ENCODE data around the gene CST5. TPM values are rescaled to one million over a fixed set of nuclear protein-coding genes. Genes with fewer than 3 reads are reported as not detected.
"Not testable (repeated sequence)": the region's sequence is repeated elsewhere in the genome, so short reads cannot be mapped to it uniquely, and the experiment has no call there.

CST5 gene
- polyA plus RNA-seq, 2 of the 4 experiments (the other 2 are of a cell fraction), result not detected

- no peak overlapping the region for H3K4me3 ChIP-seq
- ChIA-PET POLR2A (no interaction called here), CTCF (no interaction called here)
- H3K4me2 ChIP-seq, result no peak overlapping the region
- FAIRE-seq (no peak), DNase-seq (ENCODE audit: low read depth in 1 of 2, low spot score in 1 of 2) (no peak), ATAC-seq (no peak)
- no peaks in the 10 kb centered on the region for H3K4me1 ChIP-seq
- H3K9me3 ChIP-seq, result peaks cover 3% of the 10 kb centered on the region; the same call in 1 of the 3 replicates
- 16% methylated on average over 8 of the region's 9 CpGs for WGBS (ENCODE audit: missing lambda C conversion rate)
- TF ChIP-seq NFE2L2 (conservative IDR thresholded peaks at IDR 0.05; ENCODE audit: low read length), result no peak
- peak; percentile 40 for TF ChIP-seq MAFK (IDR thresholded peaks at IDR 0.05; ENCODE audit: partially characterized antibody)
- H3K27ac ChIP-seq, result no peak overlapping the region
Measured at GRCh38 chr20:23867152-23867776, 12.3 kb downstream of the CST5 start.

GRCh38 chr20:23860771-23861170 lies 18.8 kb downstream of the CST5 start:
- DNase-seq (ENCODE audit: low read depth in 1 of 2, low spot score in 1 of 2); ATAC-seq; H3K4me1 ChIP-seq; CTCF ChIA-PET; FAIRE-seq; H3K9me3 ChIP-seq; H3K4me3 ChIP-seq; H3K4me2 ChIP-seq; H3K27ac ChIP-seq; POLR2A ChIA-PET: not testable (repeated sequence)
- 36% methylated on average over 10 of the region's 10 CpGs for WGBS (ENCODE audit: missing lambda C conversion rate)

- ATAC-seq, result no peak
- 46% methylated on average over 7 of the region's 9 CpGs for whole genome bisulfite sequencing (ENCODE audit: missing lambda C conversion rate)
- Histone ChIP-seq H3K4me3 (no peak overlapping the region), H3K27ac (no peak overlapping the region), H3K4me1 (no peaks in the 10 kb centered on the region), H3K4me2 (no peak overlapping the region), H3K9me3 (no peaks in the 10 kb centered on the region)
- ChIA-PET POLR2A (no interaction called here), CTCF (interaction anchor here (0.6 to 1.3 kb wide), 2 partner anchors 10 to 24 kb away, joined by 3 read pairs; no protein-coding TSS in a partner anchor)
- TF ChIP-seq CTCF (IDR thresholded peaks at IDR 0.05) (no peak), NR3C1 (IDR thresholded peaks at IDR 0.05) (no peak), EP300 (IDR thresholded peaks at IDR 0.05) (no peak), KDM1A (IDR thresholded peaks at IDR 0.05; ENCODE audit: low read depth) (no peak), FOXS1 (CRISPR knock-in tag; IDR thresholded peaks at IDR 0.05) (no peak), MAX (IDR thresholded peaks at IDR 0.05) (no peak), BCL3 (IDR thresholded peaks at IDR 0.05) (no peak), ZNF302 (CRISPR knock-in tag; IDR thresholded peaks at IDR 0.05) (no peak), JUN (IDR thresholded peaks at IDR 0.05) (no peak)
- no peak for FAIRE-seq
- DNase-seq (ENCODE audit: low read depth in 1 of 2, low spot score in 1 of 2), result no peak
Measured at GRCh38 chr20:23857962-23858595, 21.5 kb downstream of the CST5 start.

GRCh38 chr20:23856736-23857135 lies 22.8 kb downstream of the CST5 start:
- CTCF ChIA-PET, result no interaction called here
- WGBS (ENCODE audit: missing lambda C conversion rate), result 23% methylated on average over 5 of the region's 5 CpGs
- DNase-seq (ENCODE audit: low read depth in 1 of 2, low spot score in 1 of 2) (no peak), FAIRE-seq (no peak), ATAC-seq (no peak)
- no peak overlapping the region for H3K4me3 ChIP-seq
- POLR2A ChIA-PET, result no interaction called here
- H3K4me1 ChIP-seq, result no peaks in the 10 kb centered on the region
- H3K9me3 ChIP-seq, result no peaks in the 10 kb centered on the region
- H3K4me2 ChIP-seq, result no peak overlapping the region
- H3K27ac ChIP-seq, result no peak overlapping the region
- TF ChIP-seq SREBF2 (IDR thresholded peaks at IDR 0.05), result no peak

GRCh38 chr20:23856226-23856625 lies 23.3 kb downstream of the CST5 start:
- Histone ChIP-seq H3K27ac (no peak overlapping the region), H3K4me3 (no peak overlapping the region), H3K9me3 (no peaks in the 10 kb centered on the region), H3K4me2 (no peak overlapping the region), H3K4me1 (no peaks in the 10 kb centered on the region)
- FAIRE-seq (no peak), DNase-seq (ENCODE audit: low read depth in 1 of 2, low spot score in 1 of 2) (no peak), ATAC-seq (no peak)
- POLR2A ChIA-PET, result no interaction called here
- no peak for TF ChIP-seq MAZ (IDR thresholded peaks at IDR 0.05; ENCODE audit: borderline replicate concordance, low read depth, low read length)
- TF ChIP-seq BCL3 (IDR thresholded peaks at IDR 0.05), result no peak
- TF ChIP-seq FOXS1 (CRISPR knock-in tag; IDR thresholded peaks at IDR 0.05), result no peak
- TF ChIP-seq CEBPB (IDR thresholded peaks at IDR 0.05), result no peak
- TF ChIP-seq KDM1A (IDR thresholded peaks at IDR 0.05; ENCODE audit: low read depth), result no peak
- TF ChIP-seq MYC (IDR thresholded peaks at IDR 0.05; ENCODE audit: borderline replicate concordance, low read length), result no peak
- no peak for TF ChIP-seq BHLHE40 (IDR thresholded peaks at IDR 0.05; ENCODE audit: low read depth, low read length)
- TF ChIP-seq RNF2 (IDR thresholded peaks at IDR 0.05; ENCODE audit: borderline replicate concordance, low read depth), result no peak
- no peak for TF ChIP-seq GATA3 (IDR thresholded peaks at IDR 0.05; ENCODE audit: borderline replicate concordance)
- CTCF ChIA-PET, result interaction anchor here (1.1 kb wide), 1 partner anchor 8 kb away, joined by 3 read pairs; no protein-coding TSS in a partner anchor
- WGBS (ENCODE audit: missing lambda C conversion rate), result 45% methylated on average over 5 of the region's 5 CpGs

All from A549 (cell line).